H1 (cell line): ENCODE results near the gene WSCD2. TPM values are rescaled to one million over a fixed set of nuclear protein-coding genes. Genes with fewer than 3 reads are reported as not detected.

Source experiments
- ASH2L ChIP-seq: fragments of 200-600, 300-600 bp; sonication (generic); IDR thresholded peaks from one replicate; pipeline ENCODE4 v1.7.1; 2017; ENCODE audit warnings: low read length
- BACH1 ChIP-seq: IDR thresholded peaks from 2 replicates; pipeline ENCODE4 v1.6.1; 2012; ENCODE audit warnings: low read length, improper control_type of control experiment
- BCL11A ChIP-seq, 2 experiments: IDR thresholded peaks; one replicate each; pipeline ENCODE4 v1.6.1; 2011; ENCODE audit warnings: low read depth in 2 of 2, low read length in 2 of 2, mild to moderate bottlenecking in 2 of 2
- CHD2 ChIP-seq: IDR thresholded peaks from 2 replicates; pipeline ENCODE4 v1.6.1; 2012; ENCODE audit warnings: low read length, improper control_type of control experiment
- E2F6 ChIP-seq: IDR thresholded peaks from 2 replicates; pipeline ENCODE4 v1.6.1; 2012; ENCODE audit warnings: inconsistent platforms
- HDAC6 ChIP-seq: IDR thresholded peaks from one replicate; pipeline ENCODE4 v1.7.1; 2012; ENCODE audit warnings: low read depth, mild to moderate bottlenecking, inconsistent platforms, low read length, moderate library complexity
- KDM4A ChIP-seq: IDR thresholded peaks from one replicate; pipeline ENCODE4 v1.7.1; 2012; ENCODE audit warnings: low read depth, mild to moderate bottlenecking, moderate library complexity, low read length, inconsistent platforms; ENCODE audit not compliant: severe bottlenecking
- MAFK ChIP-seq: IDR thresholded peaks from 2 replicates; pipeline ENCODE4 v1.6.1; 2012; ENCODE audit warnings: low read depth, mild to moderate bottlenecking, improper control_type of control experiment, low read length
- POLR2A ChIP-seq, 2 experiments: IDR thresholded peaks; 1 replicate in 1 of 2; 2 replicates in 1 of 2; pipeline ENCODE4 v1.6.1; 2011; ENCODE audit warnings: low read depth in 2 of 2, low read length in 2 of 2, mild to moderate bottlenecking in 2 of 2; ENCODE audit errors: control extremely low read depth in 1 of 2
- RBBP5 ChIP-seq: IDR thresholded peaks from 2 replicates; pipeline ENCODE4 v1.7.1; 2012; ENCODE audit warnings: low read depth, mild to moderate bottlenecking, inconsistent platforms, low read length, moderate library complexity, borderline replicate concordance
- SIRT6 ChIP-seq: IDR thresholded peaks from one replicate; pipeline ENCODE4 v1.7.1; 2012; ENCODE audit warnings: low read length, inconsistent platforms
- SP1 ChIP-seq: IDR thresholded peaks from 2 replicates; pipeline ENCODE4 v1.6.1; 2011; ENCODE audit warnings: low read depth, low read length
- TAF7 ChIP-seq: optimal IDR thresholded peaks from 2 replicates; pipeline ENCODE3; 2011; ENCODE audit warnings: low read depth, mild to moderate bottlenecking, inconsistent platforms, low read length, moderate library complexity, borderline replicate concordance
- polyA plus RNA-seq, 7 experiments: library from polyadenylated mRNA; depleted of rRNA in 3 of 7; stranded (reverse) in 5 of 7; unstranded in 2 of 7; fragments of >200 nt in 5 of 7; fragments of 200-250 nt in 2 of 7; gene quantifications; 1 replicate in 5 of 7; 2 replicates in 1 of 7; 4 replicates in 1 of 7; pipeline versions ENCODE4 v1.2.1 to v1.2.3, GENCODE V29; 2011 to 2013; ENCODE audit warnings: missing spikeins in 2 of 7, mixed read lengths in 2 of 7
- total RNA-seq: library from RNA; stranded (reverse); fragmentation: NEBNext Ultra II Directional; extraction: Animal tissue kit (Norgen Biotek cat#: 25700); gene quantifications from 2 replicates; pipeline ENCODE4 v1.2.1, GENCODE V29; 2021

The WSCD2 gene
- total and polyA plus RNA-seq, 2 of the 8 experiments (the other 6 are each of a cell fraction or from before 2014, with no cell fraction given), result 1.3 to 2.2 TPM

GRCh38 chr12:108129017-108129812 lies at the start of gene WSCD2 (continued):
- TF ChIP-seq TAF7, result peak; percentile 36
- peak; percentile 31; the same call in 1 of the 2 replicates for TF ChIP-seq E2F6
- TF ChIP-seq BCL11A (IDR thresholded peaks at IDR 0.05; ENCODE audit: low read depth in 2 of 2, low read length in 2 of 2), result no peak
- 0 out of 3 replicates have a peak, but pooled peaks of 1 of the 2 experiments have one; percentile 43 for TF ChIP-seq POLR2A (IDR thresholded peaks at IDR 0.05; ENCODE audit: control extremely low read depth in 1 of 2, low read depth in 2 of 2, low read length in 2 of 2)
- TF ChIP-seq HDAC6, result no peak
- no peak for TF ChIP-seq KDM4A
- TF ChIP-seq SP1, result no peak
- peak; percentile 32; the same call in 1 of the 2 replicates for TF ChIP-seq RBBP5
- TF ChIP-seq BACH1, result no peak
- TF ChIP-seq CHD2, result no peak
- TF ChIP-seq ASH2L, result peak; percentile 37
- TF ChIP-seq MAFK, result no peak
- TF ChIP-seq SIRT6, result no peak
- TF ChIP-seq, all 59 proteins: peak for 18
